ENCODE measurements around the gene MUC20. TPM values are rescaled to one million over a fixed set of nuclear protein-coding genes. Genes with fewer than 3 reads are reported as not detected.
"Not testable (repeated sequence)": the region's sequence is repeated elsewhere in the genome, so short reads cannot be mapped to it uniquely, and the experiment has no call there.

Gene MUC20
- total RNA-seq, 1 experiment from 2014 or later, result 0.17 TPM

DNA sequence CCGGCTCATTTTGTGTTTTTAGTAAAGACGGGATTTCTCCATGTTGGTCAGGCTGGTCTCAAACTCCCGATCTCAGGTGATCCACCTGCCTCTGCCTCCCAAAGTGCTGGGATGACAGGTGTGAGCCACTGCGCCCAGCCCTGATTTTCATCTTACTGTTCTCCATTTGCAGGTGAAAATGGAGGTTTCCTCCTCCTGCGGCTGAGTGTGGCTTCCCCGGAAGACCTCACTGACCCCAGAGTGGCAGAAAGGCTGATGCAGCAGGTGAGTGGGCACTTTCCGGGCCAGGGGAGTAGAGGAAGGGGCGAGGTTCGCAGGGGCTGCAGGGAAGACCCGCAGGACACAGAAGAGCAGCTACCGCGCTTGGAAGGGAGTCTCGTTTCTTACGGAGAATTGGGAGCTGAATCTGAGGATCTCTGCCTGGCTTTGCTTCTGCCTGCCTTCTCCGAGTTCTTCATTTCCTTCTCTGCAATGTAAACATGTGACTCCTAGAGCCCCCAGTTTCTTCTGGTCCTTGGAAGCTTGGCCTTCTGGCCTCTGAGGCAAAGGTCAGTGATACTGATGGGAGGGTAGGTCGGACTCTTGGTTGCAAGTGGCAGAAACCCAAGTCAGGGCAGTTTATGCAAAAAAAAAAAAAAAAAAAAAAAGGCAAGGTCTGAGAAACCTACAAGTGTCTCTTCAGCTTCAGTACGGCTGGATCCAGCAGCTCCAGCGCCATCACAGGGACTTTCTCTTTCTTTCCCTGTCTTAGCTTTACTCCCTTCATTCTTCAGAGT is 8.9 kb downstream of the MUC20 start:
- no peak for DNase-seq (ENCODE audit: low spot score)

DNA sequence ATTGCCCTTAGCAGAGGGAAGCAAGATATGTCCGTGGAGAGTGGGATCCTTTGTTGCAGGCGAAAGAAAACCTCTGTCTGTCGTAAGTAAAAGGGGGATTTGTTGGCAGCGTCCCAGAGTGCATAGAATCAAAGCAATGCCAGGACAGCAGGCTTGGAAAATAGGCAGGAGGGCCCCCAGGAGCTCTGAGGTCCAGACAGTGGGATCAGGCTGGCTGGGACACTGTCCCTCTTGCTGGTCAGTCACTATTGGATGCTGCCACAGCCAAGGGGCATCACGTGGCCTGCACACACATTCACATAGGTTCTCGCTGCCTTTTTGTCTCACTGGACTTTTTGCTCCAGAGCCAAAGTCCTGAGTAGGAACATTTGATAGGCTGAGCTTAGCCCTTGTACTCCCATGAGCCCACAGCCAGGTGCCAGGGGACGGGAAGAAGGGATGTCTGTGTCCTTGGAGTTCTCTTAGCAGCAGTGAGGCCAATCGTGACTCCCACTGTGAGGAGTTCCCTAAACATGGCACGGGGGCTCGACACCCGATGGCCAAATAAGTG is 10.7 kb downstream of the MUC20 start:
- DNase-seq (ENCODE audit: low spot score), result no peak

DNA sequence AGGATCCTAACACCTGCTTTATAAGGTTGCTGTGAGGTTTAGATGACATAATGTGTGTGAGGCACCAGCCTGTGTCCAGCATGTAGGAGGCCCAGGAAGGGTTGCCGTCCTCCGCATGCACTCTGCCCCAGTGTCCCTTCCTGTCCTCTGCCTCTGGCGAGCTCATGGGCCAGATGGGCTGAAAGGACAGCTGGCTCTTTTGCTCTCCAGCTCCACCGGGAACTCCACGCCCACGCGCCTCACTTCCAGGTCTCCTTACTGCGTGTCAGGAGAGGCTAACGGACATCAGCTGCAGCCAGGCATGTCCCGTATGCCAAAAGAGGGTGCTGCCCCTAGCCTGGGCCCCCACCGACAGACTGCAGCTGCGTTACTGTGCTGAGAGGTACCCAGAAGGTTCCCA is 12.2 kb downstream of the MUC20 start:
- no peak for DNase-seq (ENCODE audit: low spot score)

DNA sequence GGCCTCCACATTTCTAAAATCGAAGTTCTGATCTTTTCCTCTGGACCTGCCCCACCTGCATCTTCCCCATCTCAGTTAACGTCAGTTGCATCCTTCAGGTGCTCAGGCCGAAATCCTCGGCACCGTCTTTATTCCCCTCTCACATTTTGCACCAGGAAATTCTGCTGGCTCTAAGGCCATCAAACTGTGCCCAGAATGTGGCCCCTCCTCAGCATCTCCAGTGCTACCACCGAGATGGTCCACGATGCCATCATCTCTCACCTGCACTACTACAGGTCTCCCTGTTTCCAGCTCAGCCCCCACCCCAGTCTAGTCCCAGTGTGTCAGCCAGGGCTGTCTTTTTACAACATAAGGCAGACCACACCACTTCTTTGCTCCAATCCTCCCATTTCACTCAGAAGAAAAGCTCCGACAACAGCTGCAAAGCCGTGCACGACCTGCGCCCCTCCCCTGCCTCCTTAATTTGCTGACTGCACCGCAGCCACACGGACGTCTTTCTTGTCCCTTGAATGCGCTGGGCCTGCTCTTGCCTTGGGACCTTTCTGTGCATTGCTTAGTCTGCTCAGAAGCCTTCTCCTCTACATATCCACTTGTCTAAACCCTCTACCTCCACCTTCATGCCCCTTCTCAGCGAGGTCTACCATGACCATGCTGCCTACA is 14.4 kb downstream of the MUC20 start:
- no peak for DNase-seq (ENCODE audit: low spot score)

DNA sequence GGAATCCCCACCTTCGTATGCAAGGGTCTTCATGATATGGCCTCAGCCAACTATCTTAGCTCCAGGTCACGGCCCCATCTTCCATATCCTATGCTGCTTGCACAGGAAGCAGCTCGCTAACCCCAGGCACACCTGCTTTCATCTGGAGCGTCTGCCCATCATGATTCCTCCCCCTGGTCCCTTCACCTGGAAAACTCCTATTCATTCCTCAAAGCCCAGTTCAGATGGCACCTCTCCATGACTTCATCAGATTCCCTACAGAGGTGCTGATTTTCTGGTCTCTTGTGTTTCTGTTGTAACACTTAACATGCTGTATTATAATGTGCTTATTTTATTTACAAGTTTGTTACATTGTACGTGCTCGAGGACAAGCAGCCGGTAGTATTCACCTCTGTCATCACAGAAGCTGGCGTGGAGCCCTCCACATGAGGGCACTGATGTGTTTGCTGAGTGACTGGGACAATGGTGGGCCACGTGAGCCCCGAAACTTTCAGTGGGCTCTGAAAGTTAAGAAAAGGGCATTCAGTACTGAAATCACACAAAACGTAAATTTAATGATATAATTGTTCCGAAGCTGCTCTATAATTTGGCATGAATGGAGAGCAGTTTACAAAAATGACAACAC is 16.2 kb downstream of the MUC20 start:
- no peak for DNase-seq (ENCODE audit: low spot score)

DNA sequence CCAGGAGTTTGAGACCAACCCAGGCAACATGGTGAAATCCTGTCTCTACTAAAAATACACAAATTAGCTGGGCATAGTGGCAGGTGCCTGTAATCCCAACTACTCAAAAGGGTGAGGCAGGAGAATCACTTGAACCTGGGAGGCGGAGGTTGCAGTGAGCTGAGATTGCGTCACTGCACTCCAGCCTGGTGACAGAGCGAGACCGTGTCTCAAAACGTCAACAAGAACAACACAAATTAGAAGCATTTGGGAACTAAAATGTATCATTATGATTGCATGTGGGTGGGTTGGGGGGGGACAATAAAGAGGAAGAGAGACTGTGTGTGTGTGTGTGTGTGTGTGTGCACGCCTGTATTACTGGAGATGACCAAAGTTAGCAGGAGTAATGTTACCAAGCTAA is 17.0 kb downstream of the MUC20 start:
- DNase-seq (ENCODE audit: low spot score), result not testable (repeated sequence)

DNA sequence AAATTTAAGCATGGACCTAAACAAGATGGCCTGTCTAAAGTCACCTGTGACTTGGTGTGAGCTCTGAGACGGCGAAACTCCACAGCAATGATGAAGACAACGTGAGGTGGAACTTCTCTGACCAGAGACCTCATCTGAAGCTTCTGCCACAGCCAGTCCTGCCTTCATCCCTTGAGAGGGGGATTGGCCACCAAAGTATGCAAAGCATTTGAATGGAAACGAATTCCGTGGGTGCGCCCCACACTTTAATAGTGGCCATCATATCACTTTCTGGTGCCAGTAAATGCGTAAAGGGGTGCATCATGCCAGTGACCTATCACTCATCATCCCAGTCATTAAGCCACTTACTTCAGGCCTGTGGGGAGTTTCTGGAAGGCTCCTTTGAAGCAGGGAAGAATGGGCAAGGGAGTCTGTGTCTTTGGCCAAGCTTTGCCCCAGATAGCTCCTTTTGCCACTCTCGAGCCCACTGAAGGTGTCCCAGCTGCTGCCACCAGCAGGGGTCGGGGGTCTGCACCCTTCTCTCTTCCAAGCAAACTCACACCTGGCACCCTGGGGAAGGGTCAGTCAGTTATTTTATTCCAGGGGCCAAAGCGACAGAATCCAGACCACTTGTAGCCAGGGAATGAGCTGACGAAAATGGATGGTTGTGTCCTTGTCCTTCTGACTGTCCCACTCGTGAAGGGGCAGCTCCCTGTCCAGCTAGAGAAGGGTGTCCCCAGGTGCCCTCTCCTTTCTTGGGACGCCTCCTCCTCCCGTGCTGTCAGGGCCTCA is 17.7 kb downstream of the MUC20 start:
- no peak for DNase-seq (ENCODE audit: low spot score)

DNA sequence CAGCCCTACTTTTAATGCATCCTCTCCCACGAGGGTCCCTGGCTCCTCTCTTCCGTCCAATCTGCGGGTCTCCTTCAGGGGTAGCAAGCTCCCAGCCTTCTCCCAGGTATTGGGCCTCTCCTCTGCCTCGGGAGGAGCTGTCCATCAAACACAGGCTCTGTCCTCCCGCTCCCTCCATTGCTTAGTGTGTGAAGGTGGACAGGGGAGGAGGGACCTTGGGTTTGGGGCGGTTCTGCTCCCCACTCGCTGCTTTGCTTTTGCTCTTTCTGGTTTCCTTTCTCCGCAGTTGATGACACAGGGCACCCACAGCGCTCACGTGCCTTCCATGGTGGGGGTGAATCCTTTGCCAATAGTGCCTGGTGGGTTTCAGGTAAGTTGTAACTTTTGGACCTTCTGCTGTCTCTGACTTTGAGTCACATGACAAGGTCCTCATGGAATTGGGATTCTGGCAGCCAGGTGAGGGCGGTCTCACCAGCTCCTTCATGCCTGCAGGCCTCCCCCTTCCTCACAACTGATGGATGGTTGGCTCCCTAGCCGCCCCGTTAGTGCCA is 18.9 kb downstream of the MUC20 start:
- no peak for DNase-seq (ENCODE audit: low spot score)

DNA sequence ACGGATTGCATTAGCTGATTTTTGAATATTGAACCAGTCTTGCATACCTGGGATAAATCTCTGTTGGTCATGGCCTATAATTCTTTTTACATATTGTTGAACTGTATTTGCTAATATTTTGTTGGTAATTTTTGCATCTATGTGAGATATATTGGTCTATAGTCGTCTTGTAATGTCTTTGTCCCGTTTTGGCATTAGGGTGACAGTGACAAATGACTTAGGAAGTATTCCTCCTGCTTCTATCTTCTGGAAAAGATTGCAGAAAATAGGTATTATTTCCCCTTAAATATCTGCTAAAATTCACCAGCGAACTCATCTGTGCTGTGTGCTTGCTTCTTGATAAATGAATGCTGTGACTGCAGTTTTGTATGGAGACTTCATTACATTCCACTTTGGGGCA is 23.7 kb downstream of the MUC20 start:
- DNase-seq (ENCODE audit: low spot score), result no peak

DNA sequence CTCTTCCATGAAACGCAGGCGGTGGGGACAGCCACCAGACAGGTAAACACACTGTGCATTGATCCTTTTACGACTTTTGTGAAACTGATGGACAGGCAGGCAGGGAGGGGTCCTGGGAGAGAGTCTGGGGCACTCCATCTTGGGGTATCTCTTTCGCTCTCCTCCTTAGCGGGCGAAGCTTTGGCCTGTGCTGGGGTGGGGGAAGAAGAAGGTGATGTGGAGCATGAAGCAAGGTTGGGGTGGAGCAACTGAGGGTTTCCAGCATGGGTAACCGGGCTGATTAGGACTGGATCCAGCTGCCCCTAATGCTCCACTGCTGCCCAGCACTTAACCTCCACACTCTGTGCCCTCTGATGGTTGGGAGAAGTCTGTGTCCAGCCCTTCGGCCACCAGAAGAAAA is 25.6 kb downstream of the MUC20 start:
- no peak for DNase-seq (ENCODE audit: low spot score)

DNA sequence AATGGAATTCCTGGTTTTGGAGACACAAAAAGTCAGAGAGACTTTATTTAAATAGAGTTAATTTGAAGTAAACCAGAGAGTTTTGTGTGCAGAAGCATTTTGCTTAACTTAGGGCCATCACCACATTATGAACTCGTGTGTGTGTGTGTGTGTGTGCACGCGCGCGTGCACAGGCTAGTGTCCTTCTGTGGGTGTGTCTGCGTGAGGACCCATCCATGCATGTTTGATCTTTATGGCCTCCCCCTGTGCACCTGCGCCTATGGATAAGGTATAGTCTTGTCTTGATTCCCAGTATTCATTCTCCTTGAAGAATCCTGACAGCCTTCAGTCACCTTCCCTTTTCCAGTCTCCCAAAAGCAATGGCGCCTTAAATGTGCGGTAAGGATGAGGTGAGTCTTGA is 26.0 kb downstream of the MUC20 start:
- no peak for DNase-seq (ENCODE audit: low spot score)

DNA sequence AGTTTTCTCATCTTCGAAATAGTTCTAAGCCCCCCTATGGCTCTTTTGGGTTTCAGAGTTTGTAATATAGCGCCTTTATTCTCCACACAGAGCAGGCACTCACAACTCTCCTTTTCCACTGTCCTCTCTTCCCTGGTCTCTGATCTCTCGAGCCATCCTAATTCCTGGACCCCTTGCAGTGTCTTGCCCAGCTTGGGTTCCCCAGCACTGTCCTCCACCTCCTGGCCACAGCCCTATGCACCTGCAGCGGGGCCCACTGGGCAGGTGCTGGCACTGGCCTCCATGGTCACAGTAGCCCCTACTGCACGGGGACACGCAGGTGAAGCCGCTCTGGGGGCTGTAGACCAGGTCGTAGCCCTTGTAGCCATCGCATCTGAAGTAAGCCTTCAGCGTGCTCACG is 27.9 kb downstream of the MUC20 start:
- DNase-seq (ENCODE audit: low spot score), result no peak

DNA sequence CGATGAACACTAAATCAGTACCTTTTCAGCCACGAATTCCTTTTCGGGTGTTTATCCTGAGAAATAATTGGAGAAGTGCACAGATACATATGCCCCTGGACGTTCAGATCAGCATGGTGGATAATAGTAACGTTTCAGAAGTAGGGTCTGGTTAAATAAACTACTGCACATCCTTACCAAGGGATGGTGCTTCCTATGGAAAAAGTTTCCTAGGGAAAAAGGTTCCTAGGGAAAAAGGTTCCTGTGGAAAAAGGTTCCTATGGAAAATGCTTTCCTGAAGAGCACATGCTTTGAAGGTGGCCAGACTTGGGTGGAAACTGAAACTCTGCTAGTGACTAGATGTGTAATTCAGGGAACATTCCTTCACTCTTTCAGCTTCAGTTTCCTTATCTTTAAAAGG is 28.3 kb downstream of the MUC20 start:
- not testable (repeated sequence) for DNase-seq (ENCODE audit: low spot score)

DNA sequence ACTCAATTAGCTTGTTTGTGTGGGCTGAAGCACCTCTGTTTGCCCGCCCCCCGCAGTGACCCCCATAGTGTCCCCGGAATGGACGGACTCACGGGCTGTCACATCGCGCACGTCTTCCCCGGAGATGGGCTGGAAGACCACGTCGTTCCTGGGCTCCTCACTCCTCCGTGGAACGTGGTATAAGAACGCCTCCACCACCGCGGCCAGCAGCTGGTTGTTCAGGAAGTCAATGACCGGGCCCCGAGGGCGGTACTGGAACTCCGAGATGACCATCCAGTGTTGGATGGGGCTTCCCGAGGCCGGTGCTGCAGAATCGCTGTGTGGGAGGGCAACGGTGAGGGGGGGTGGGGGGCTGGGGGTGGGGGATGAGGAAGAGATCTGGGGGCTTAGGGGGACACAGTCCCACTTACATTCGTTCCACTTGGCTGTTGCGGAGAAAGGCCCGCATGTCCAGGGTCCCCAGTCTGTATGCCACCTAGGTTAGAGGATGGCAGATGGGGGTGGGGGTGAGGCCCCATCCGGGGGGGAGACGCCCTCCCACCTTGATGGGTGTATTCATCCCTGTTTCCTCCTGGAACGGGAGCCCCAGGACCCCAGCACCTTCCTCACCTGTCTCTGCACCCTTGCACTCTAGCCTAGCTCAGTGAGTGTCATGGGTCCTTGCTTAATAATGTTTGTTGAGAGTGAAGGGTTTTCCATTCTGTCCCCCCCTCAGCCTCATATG is 30.2 kb downstream of the MUC20 start:
- DNase-seq (ENCODE audit: low spot score), result no peak

DNA sequence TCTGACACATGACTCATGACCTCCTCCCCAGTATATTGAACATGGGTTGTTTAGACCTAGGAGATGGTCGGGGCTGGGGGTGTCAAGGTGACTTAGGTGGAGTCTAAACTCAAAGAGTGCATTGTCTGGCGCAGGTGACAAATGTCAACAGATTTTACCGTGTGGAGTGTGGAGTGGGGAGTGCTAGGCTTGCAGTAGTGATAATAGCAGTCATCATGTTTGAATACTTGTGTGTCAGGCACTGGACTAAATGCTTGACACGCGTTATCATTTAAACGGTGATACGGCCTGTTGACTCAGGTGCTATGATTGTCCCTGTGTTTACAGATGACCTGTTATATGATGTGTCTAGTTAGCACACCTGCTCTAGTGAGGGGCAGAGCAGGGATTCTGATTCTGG is 30.8 kb downstream of the MUC20 start:
- DNase-seq (ENCODE audit: low spot score), result no peak

DNA sequence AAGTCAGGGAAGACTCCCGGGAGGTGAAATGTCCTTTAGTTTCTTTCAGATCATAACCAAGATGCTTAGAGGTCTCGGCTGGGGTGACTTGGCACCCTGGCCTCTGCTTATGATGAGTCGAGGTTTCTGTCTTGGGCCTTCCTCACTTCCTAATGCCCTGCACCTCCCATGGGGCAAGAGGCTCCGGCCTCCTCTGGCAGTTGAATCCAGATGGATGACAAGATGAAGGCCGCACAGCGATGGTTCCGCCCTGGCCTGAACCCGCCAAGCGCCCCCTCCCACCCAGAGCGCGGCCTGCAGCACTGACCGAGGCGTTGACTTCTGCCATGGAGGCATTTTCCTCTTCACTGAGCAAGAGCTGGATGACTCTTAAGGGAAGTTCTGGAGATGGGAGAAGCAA is 31.3 kb downstream of the MUC20 start:
- DNase-seq (ENCODE audit: low spot score), result no peak

DNA sequence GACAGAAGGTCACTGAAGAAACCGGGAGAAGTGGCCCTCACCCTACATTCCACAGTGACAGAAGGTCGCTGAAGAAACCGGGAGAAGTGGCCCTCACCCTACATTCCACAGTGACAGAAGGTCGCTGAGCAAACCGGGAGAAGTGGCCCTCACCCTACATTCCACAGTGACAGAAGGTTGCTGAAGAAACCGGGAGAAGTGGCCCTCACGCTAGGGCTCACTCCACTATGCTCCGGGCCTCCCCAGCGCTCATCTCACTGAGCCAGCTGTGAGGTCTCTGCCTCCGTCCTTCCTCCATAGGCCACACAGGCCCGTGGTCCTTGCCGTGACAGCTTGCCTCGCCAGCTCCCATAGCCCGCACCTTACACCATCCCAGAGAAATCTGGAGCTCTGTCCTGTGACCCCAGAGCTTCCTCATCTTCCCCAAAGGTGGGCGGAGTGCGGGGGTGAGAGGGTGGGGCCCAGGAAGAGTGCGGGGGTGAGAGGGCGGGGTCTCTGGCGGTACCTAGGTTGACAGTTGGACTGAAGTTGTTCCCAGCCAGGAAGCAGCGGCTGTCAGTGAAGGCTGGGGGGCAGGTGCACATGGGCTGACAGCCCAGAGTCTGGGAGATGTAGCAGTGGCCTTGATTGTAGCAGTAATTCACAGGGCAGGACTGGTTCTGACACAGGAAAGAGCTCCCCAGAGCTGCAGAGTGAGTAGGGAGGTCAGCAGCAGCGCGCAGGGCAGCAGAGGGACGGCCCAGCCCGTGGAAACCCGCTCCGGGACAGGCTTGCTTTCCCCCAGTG is 32.0 kb downstream of the MUC20 start:
- no peak for DNase-seq (ENCODE audit: low spot score)

DNA sequence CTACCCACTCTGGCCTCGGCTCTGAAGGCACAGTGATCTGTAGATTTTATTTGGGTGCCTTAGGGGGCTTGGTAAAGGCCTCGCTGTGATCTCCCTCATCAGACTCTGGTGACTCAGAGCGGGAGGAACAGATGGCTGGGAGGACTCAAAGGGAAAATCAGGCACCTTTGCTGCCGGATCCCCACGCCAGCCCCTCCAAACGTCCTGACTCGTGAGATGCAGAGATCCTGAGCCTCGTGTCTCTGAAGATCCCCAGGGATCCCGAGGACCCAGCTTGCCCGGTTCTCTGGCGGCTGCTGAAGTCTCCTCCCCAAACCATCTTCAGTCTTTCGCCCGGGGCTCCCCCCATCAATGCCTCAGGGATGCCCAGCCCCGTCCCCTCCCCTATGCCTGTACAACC is 32.8 kb downstream of the MUC20 start:
- no peak for DNase-seq (ENCODE audit: low spot score)

DNA sequence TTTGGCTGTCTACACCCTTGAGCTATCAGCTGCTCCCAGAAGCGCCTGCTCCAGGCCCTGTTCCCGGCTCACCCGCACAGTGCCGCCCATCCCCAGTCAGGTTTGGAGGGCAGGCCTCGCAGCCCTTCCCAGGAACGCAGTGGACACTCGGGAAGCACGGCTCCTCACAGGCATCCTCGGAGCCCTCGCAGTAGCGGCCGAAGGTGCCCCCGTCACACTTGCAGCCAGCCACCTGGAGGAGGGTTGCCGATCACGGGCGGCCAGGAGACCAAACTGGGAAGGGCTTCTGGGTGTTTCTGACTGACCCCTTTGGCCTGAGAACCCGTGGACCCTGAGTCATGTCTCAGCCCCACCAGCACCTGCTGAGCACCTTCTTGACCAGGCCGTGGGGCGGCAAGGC is 33.4 kb downstream of the MUC20 start:
- DNase-seq (ENCODE audit: low spot score), result no peak

DNA sequence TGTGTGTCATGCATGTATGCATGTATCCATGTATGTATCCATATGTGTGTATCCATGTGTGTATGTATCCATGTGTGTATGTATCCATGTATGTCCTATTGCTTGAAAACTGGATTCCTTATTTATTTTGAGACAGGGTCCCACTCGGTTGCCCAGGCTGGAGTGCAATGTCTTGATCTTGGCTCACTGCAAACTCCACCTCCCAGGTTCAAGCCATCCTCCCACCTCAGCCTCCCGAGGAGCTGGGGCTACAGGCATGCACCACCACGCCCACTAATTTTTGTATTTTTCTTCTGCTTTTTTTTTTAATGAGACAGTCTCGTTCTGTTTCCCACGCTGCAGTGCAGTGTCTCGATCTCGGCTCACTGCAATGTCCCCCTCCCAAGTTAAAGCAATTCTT is 34.1 kb downstream of the MUC20 start:
- DNase-seq (ENCODE audit: low spot score), result no peak
